SK-N-SH (cell line): ENCODE measurements around the gene LARP1B. TPM values are rescaled to one million over a fixed set of nuclear protein-coding genes. Genes with fewer than 3 reads are reported as not detected.
A peak's percentile ranks its signal among the peaks of the same experiment; 100 is the strongest.

Experiments used
- CTCF ChIA-PET: fragments of 300-600, 350-600 bp; formaldehyde crosslinking; extraction: SDS; loops from one replicate; lab custom pipeline; 2021; lab: Yijun Ruan, JAX
- POLR2A ChIA-PET: fragments of 350-600 bp; sonication (Branson Sonifier 250); formaldehyde crosslinking; extraction: SDS; loops from one replicate; lab custom pipeline; 2020; ENCODE audit warnings: antibody characterized with exemption, inconsistent platforms; lab: Yijun Ruan, JAX
- DNase-seq: peaks from one replicate; pipeline ENCODE4 v3.0.0; 2012
- H2AFZ ChIP-seq: fragments of 200-600 bp; sonication (generic); 2 replicates; pipeline ENCODE4 v1.8.1; 2016; ENCODE audit warnings: antibody characterized with exemption, mild to moderate bottlenecking, low read depth
- H3F3A ChIP-seq: fragments of 200-600 bp; sonication (generic); replicated peaks from 2 replicates; pipeline ENCODE3; 2016; ENCODE audit warnings: antibody characterized with exemption, mild to moderate bottlenecking; ENCODE audit not compliant: insufficient read depth
- H3K27ac ChIP-seq, 2 experiments: fragments of 200-500 bp in 1 of 2; fragments of 200-600 bp in 1 of 2; sonication (Bioruptor generic) in 1 of 2; sonication (generic), shearing (Covaris generic) in 1 of 2; 2 replicates each; pipeline versions ENCODE4 v1.5.1 to v1.6.1; 2014 to 2016; ENCODE audit warnings: low read depth in 2 of 2, inconsistent platforms in 1 of 2, low read length in 1 of 2, mild to moderate bottlenecking in 1 of 2, mixed read lengths in 1 of 2
- H3K27me3 ChIP-seq: fragments of 200-600 bp; sonication (generic), shearing (Covaris generic); 2 replicates; pipeline ENCODE4 v1.6.1; 2016; ENCODE audit warnings: mixed run types; ENCODE audit not compliant: insufficient read depth
- H3K36me3 ChIP-seq, 2 experiments: fragments of 200-500 bp in 1 of 2; fragments of 200-600 bp in 1 of 2; sonication (Bioruptor generic) in 1 of 2; sonication (generic) in 1 of 2; replicated peaks in 1 of 2; 2 replicates each; pipeline versions ENCODE3 to v1.5.1; 2014 to 2016; ENCODE audit warnings: low read length in 1 of 2, mild to moderate bottlenecking in 1 of 2; ENCODE audit not compliant: insufficient read depth in 2 of 2, control insufficient read depth in 1 of 2
- H3K4me1 ChIP-seq, 2 experiments: fragments of 200-500 bp in 1 of 2; fragments of 200-600 bp in 1 of 2; sonication (Bioruptor generic) in 1 of 2; sonication (generic), shearing (Covaris generic) in 1 of 2; 2 replicates each; pipeline versions ENCODE4 v1.5.1 to v1.6.1; 2014 to 2016; ENCODE audit warnings: low read depth in 1 of 2, low read length in 1 of 2, mixed run types in 1 of 2; ENCODE audit not compliant: insufficient read depth in 2 of 2, control insufficient read depth in 1 of 2
- H3K4me2 ChIP-seq: fragments of 200-600 bp; sonication (generic), shearing (Covaris generic); 2 replicates; pipeline ENCODE4 v1.6.1; 2017; ENCODE audit warnings: mixed run types
- H3K4me3 ChIP-seq, 2 experiments: fragments of 200-500 bp in 1 of 2; fragments of 200-600 bp in 1 of 2; sonication (Bioruptor generic) in 1 of 2; sonication (generic), shearing (Covaris generic) in 1 of 2; 2 replicates each; pipeline versions ENCODE4 v1.5.1 to v1.8.1; 2014 to 2016; ENCODE audit warnings: low read depth in 2 of 2, inconsistent platforms in 1 of 2, low read length in 1 of 2, mild to moderate bottlenecking in 1 of 2, mixed read lengths in 1 of 2, moderate library complexity in 1 of 2
- H3K79me2 ChIP-seq: fragments of 200-600 bp; sonication (generic); 2 replicates; pipeline ENCODE4 v1.8.1; 2017; ENCODE audit warnings: mild to moderate bottlenecking; ENCODE audit not compliant: insufficient read depth
- H3K9ac ChIP-seq: fragments of 200-600 bp; sonication (generic); 2 replicates; pipeline ENCODE4 v1.6.1; 2017; ENCODE audit warnings: mixed run types
- H3K9me2 ChIP-seq: fragments of 200-600 bp; sonication (generic); 2 replicates; pipeline ENCODE4 v1.6.1; 2017; ENCODE audit warnings: mixed run types
- H3K9me3 ChIP-seq: fragments of 200-600 bp; sonication (generic); 2 replicates; pipeline ENCODE4 v1.6.1; 2017; ENCODE audit warnings: mixed run types, mild to moderate bottlenecking, moderate library complexity
- H4K20me1 ChIP-seq: fragments of 200-600 bp; sonication (generic); 2 replicates; pipeline ENCODE4 v1.6.1; 2017; ENCODE audit warnings: mild to moderate bottlenecking, mixed run types; ENCODE audit not compliant: insufficient read depth
- CTCF ChIP-seq: fragments of 200-600 bp; sonication (generic); IDR thresholded peaks from 2 replicates; pipeline ENCODE4 v1.6.1; 2017; ENCODE audit warnings: antibody characterized with exemption, mild to moderate bottlenecking, moderate library complexity
- FOXJ3 ChIP-seq: sonication (generic); formaldehyde crosslinking; IDR thresholded peaks from 2 replicates; pipeline ENCODE4 v1.5.1; 2020; ENCODE audit warnings: mild to moderate bottlenecking, missing genetic modification reagents
- FOXM1 ChIP-seq: IDR thresholded peaks from 2 replicates; pipeline ENCODE4 v1.4.0; 2012; ENCODE audit warnings: low read depth, mild to moderate bottlenecking
- GABPA ChIP-seq: IDR thresholded peaks from 2 replicates; pipeline ENCODE4 v1.4.0; 2012; ENCODE audit warnings: low read depth, mild to moderate bottlenecking
- GATA2 ChIP-seq: sonication (generic); formaldehyde crosslinking; IDR thresholded peaks from 2 replicates; pipeline ENCODE4 v1.5.0; 2020; ENCODE audit warnings: mild to moderate bottlenecking, missing genetic modification reagents
- IRF3 ChIP-seq: fragments of 150-350 bp; IDR thresholded peaks from 2 replicates; pipeline ENCODE4 v1.6.1; 2016; ENCODE audit warnings: mild to moderate bottlenecking, low read depth, low read length
- JUND ChIP-seq: IDR thresholded peaks from 2 replicates; pipeline ENCODE4 v1.4.0; 2012
- MEF2A ChIP-seq: IDR thresholded peaks from 2 replicates; pipeline ENCODE4 v1.4.0; 2012; ENCODE audit warnings: low read depth, borderline replicate concordance
- MXI1 ChIP-seq: IDR thresholded peaks from 2 replicates; pipeline ENCODE4 v1.6.1; 2012; ENCODE audit warnings: mild to moderate bottlenecking, low read depth, low read length, improper control_type of control experiment
- RAD21 ChIP-seq: IDR thresholded peaks from 2 replicates; pipeline ENCODE4 v1.6.1; 2012; ENCODE audit warnings: mild to moderate bottlenecking, low read length
- REST ChIP-seq: IDR thresholded peaks from 2 replicates; pipeline ENCODE4 v1.6.1; 2012; ENCODE audit warnings: mild to moderate bottlenecking, low read depth, low read length, moderate library complexity
- RFX5 ChIP-seq: IDR thresholded peaks from 2 replicates; pipeline ENCODE4 v1.6.1; 2012; ENCODE audit warnings: mild to moderate bottlenecking, improper control_type of control experiment, low read length
- RXRA ChIP-seq: IDR thresholded peaks from 2 replicates; pipeline ENCODE4 v1.4.0; 2012; ENCODE audit warnings: low read depth, mild to moderate bottlenecking, borderline replicate concordance
- SIN3A ChIP-seq: IDR thresholded peaks from 2 replicates; pipeline ENCODE4 v1.6.1; 2012; ENCODE audit warnings: low read depth, mild to moderate bottlenecking, low read length, moderate library complexity, borderline replicate concordance
- SMC3 ChIP-seq: IDR thresholded peaks from 2 replicates; pipeline ENCODE4 v1.6.1; 2012; ENCODE audit warnings: low read depth, low read length, improper control_type of control experiment
- USF2 ChIP-seq: fragments of 150-350 bp; IDR thresholded peaks from 2 replicates; pipeline ENCODE4 v1.6.1; 2017; ENCODE audit warnings: antibody characterized with exemption, low read length, low read depth, borderline replicate concordance
- YY1 ChIP-seq: IDR thresholded peaks from 2 replicates; pipeline ENCODE4 v1.4.0; 2012; ENCODE audit warnings: low read depth, mild to moderate bottlenecking
- WGBS: methylation state at CpG from one replicate; pipeline ENCODE4 v1.1.6; 2017; ENCODE audit warnings: low lambda C conversion rate; 5-methylcytosine and 5-hydroxymethylcytosine counted together
- polyA plus RNA-seq, 3 experiments: library from polyadenylated mRNA; depleted of rRNA; stranded (reverse); fragments of >200 nt; gene quantifications; 2 replicates each; pipeline ENCODE4 v1.2.3, GENCODE V29; 2012

Gene LARP1B
- polyA plus RNA-seq, 1 of the 3 experiments (the other 2 are of a cell fraction): 4.8 TPM

- WGBS: 90% methylated on average over 3 of the region's 3 CpGs
- Histone ChIP-seq H3K27me3 (no peaks in the 10 kb centered on the region), H3K4me1 (no peaks in the 10 kb centered on the region), H3K9me3 (no peaks in the 10 kb centered on the region), H3K9ac (no peak overlapping the region), H4K20me1 (peaks cover 4% of the 10 kb centered on the region; the same call in 1 of the 2 replicates), H3K4me2 (no peak overlapping the region), H2AFZ (no peak overlapping the region), H3K27ac (no peak overlapping the region), H3F3A (no peaks in the 10 kb centered on the region), H3K36me3 (no peaks in the 10 kb centered on the region), H3K4me3 (no peak overlapping the region), H3K9me2 (no peaks in the 10 kb centered on the region), H3K79me2 (peaks cover 92% of the 10 kb centered on the region)
- TF ChIP-seq SMC3 (0 out of 2 replicates have a peak, but pooled peaks have one; percentile 7), YY1 (no peak), JUND (no peak), GATA2 (CRISPR knock-in tag) (no peak), REST (no peak), RFX5 (no peak), CTCF (peak; percentile 47; the same call in 1 of the 2 replicates), RAD21 (peak; percentile 26), FOXM1 (no peak)
- peak; percentile 24 for DNase-seq
- ChIA-PET POLR2A (interaction anchor here (0.6 kb wide), 1 partner anchor 43 kb away, joined by 4 read pairs; no protein-coding TSS in a partner anchor), CTCF (interaction anchor here (1.5 kb wide), 1 partner anchor 17 kb away, joined by 4 read pairs; no protein-coding TSS in a partner anchor)
Observed at GRCh38 chr4:128068918-128069317, 7.8 kb downstream of the LARP1B start.

- H3K4me3 ChIP-seq: no peak overlapping the region
- H2AFZ ChIP-seq: no peak overlapping the region
- no peaks in the 10 kb centered on the region for H3K4me1 ChIP-seq
- DNase-seq: no peak
- no peaks in the 10 kb centered on the region for H3K9me3 ChIP-seq
- POLR2A ChIA-PET: no interaction called here
- H3K9ac ChIP-seq: no peak overlapping the region
- H3K36me3 ChIP-seq: peaks cover 6 to 32% of the 10 kb centered on the region in 2 experiments
- no peaks in the 10 kb centered on the region for H3K27me3 ChIP-seq
- H3K27ac ChIP-seq: no peak overlapping the region
- no peaks in the 10 kb centered on the region for H4K20me1 ChIP-seq
- peaks cover 26% of the 10 kb centered on the region for H3K79me2 ChIP-seq
- WGBS: 84% methylated on average over 4 of the region's 4 CpGs
- H3F3A ChIP-seq: no peaks in the 10 kb centered on the region
- CTCF ChIA-PET: no interaction called here
- no peaks in the 10 kb centered on the region for H3K9me2 ChIP-seq
- no peak overlapping the region for H3K4me2 ChIP-seq
- TF ChIP-seq SIN3A: no peak
- TF ChIP-seq JUND: no peak
- no peak for TF ChIP-seq IRF3
- TF ChIP-seq GABPA: no peak
- no peak for TF ChIP-seq REST
- no peak for TF ChIP-seq FOXJ3 (CRISPR knock-in tag)
- no peak for TF ChIP-seq USF2
- TF ChIP-seq MEF2A: no peak
- no peak for TF ChIP-seq RAD21
- no peak for TF ChIP-seq MXI1
- TF ChIP-seq RXRA: no peak
Observed at GRCh38 chr4:128076464-128076863, 15.4 kb downstream of the LARP1B start.
